Stimulated activated CD4-positive, alpha-beta T cell treated with anti-CD3 and anti-CD28 coated beads, Interleukin-4, amount 100 ng/mL, for 48 hours (primary cell): ENCODE measurements around the gene RNF207.
A peak's percentile ranks its signal among the peaks of the same experiment; 100 is the strongest.

Source experiments
- DNase-seq, 2 donors: peaks; one replicate each; pipeline ENCODE4 v3.0.0-alpha.2; 2020; ENCODE audit warnings: low read depth in 2 of 2

The RNF207 gene

GRCh38 chr1:6234502-6235295 lies 28.8 kb downstream of the RNF207 start:
- no peak for DNase-seq

- DNase-seq = no peak
Measured at GRCh38 chr1:6235296-6235677, 29.4 kb downstream of the RNF207 start.

- DNase-seq = no peak
Measured at GRCh38 chr1:6237093-6237492, 31.2 kb downstream of the RNF207 start.

DNA sequence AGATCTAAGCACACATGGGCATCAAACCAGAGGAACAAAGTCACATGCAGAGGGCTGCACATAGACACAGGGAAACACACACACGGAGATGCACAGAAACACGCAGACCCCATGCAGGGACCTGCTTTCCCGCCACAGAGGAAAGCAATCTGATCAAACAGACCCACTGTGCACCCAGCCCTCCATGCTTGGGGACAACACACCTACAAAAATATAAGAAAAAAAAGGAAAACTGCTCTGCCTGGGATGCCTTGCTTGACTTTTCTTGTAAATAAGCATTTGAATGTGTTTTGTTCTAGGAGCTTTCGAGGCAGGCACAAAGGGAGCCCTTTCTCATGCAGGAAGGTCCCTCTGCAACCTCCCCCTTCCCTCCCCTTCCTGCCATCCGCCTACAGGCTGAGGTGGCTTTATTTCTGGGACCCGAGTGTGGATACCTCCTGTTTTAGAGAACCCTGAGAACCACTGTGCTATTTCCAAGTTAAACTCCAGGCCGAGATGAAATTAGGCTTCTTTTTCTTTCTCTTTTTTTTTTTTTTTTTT lies 33.4 kb downstream of the RNF207 start:
- DNase-seq = no peak

GRCh38 chr1:6239950-6240768 lies 34.2 kb downstream of the RNF207 start:
- no peak for DNase-seq

DNA sequence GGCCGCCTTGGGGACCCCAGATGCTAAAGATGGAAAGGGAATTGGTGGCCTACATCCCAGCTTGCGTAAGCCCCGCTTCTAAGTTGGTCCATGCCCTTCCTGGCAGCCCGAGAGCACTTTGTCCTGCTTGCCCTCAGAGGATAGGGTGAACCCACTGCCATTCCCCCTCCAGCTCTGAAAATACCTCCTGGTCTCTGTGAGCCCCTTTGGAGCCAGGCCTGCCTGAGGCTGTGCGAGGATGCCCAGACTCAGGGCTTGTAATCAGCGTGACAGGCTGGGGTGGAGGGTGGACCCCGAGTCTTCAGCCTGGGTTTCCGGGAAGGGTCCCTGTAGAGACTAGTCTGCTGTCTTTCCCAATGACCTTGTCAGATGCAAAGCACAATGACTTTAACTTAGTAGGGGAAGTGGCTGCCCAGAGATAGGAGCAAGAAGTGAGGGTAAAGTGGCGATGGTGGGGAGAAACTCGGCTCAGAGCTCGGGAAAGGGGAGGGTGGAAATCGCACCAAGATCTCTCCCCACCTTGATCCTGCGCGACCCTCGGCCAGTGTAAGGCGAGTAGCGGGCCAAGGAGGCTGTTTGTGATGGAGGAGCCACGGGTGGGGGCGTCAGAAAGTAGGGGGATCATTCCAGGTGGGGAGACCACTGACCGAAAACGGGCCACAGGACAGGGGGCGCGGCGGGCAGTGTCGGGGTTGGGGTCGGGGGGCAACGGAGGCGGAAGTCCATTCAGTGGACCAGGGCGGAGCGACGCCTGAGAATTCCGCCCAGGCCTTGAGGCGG lies 35.4 kb downstream of the RNF207 start:
- DNase-seq = no peak

GRCh38 chr1:6241887-6242740 lies 36.2 kb downstream of the RNF207 start:
- DNase-seq = no peak

- DNase-seq = no peak
Measured at GRCh38 chr1:6243053-6243834, 37.3 kb downstream of the RNF207 start.

DNA sequence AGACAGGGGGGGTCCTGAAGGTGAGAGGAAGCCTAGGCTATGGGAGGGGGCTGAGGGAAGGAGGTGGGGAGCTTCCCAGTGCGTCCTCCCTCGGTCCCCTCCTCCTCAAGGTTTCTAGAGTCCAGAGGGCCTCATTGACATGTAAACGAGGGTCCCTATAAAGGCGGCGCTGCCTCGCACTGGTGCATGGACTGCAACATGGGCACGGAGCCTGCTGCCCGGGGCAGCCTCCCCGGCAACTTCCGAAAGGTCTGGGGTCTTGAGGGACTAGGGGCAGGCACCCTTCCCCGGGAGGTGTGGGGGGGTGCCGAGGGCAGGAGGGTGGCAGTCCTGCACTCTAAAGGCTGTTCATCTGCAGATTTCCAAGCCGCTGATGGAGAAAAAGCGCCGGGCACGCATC lies 38.1 kb downstream of the RNF207 start, which contains the start of gene HES3:
Gene HES3, plus strand, starts transcription at position 187 of the 400 bp plus-strand sequence. Its CDS starts 187 bp downstream, at position 374.
- DNase-seq = no peak

DNA sequence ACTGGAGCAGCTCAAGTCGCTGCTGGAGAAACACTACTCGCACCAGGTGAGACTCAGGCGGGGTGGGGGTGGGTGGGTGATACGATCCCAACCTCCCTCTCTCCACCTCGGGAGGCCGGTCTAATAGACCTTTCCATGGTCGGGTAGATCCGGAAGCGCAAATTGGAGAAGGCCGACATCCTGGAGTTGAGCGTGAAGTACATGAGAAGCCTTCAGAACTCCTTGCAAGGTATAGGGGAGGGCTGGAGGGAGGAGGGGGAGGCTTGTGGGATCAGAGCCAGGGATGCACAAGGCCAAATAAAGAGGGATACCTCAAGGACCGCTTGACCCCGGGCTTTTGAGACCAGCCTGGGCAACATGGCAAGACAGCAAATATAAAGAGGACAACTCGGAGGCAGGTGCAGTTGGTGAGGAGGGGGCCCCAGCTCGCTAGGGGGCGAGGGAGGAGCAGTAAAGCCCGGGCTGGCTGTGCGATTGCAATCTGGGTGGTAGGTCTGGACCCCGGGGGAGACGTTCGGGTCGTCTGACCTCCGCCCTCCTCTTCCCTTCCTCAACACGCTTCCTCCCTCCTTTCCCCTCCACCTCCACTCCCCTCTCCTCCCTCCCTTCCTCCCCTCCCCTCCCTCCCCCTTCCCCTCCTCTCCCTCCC lies 38.6 kb downstream of the RNF207 start:
- DNase-seq = no peak

GRCh38 chr1:6245086-6245868 lies 39.4 kb downstream of the RNF207 start:
- DNase-seq = peak; percentile 78

GRCh38 chr1:6245869-6246496 lies 40.1 kb downstream of the RNF207 start:
- DNase-seq = peak; percentile 42 to 46

DNA sequence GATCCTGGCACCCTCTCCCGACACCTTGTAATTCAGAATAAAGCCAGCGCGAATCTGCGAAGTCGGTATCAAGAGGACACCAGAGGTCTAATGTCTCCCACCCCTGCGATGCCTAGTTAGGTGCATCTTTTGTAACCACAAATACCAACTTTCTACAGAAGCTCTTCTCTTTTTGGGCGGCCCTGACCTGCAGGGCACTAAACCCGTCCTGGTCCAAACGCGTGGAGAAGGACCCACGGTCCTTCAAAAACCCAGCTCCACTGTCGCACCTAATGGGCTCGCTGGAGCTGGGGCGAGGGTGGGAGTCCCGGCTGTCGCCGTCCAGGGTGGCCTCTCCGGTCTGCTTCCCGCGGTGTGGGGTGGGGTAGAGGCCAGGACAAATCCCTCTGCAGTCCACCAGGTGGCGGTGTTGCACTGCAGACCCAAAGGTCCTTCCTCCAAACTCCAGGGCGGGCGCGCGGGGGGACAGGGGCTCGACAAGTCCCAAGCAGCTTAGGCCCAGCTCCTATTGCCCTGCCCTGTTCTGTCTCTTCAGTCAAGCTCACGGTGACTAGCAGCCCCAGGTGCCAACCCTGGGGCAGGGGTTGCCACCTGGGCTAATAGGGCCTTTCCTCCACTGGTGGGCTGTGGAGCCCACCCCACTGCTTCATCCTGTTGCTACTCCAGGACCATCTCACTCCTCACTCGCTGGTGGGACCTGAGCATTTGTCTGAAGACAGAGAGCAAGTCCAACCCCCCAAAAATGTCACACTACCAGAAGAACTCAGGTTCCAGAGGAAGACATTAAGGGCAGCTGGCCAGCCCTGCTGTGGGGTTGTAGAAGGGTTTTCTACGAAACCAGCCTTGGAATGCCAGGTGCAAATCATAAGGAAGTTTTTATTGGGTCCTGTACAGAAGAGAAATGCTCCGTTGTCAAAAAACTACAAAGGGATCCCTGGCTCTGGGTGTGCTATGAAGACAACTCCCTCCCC lies 40.9 kb downstream of the RNF207 start:
- DNase-seq = peak; percentile 72 to 85

- DNase-seq = no peak
Measured at GRCh38 chr1:6247651-6248050, 41.7 kb downstream of the RNF207 start.

GRCh38 chr1:6248161-6248776 lies 42.4 kb downstream of the RNF207 start:
- no peak for DNase-seq

GRCh38 chr1:6248932-6249738 lies 43.2 kb downstream of the RNF207 start:
- DNase-seq = no peak
